AG10803 (cell line): Measurements from ENCODE around the gene ELK1.
"Not testable (repeated sequence)": the region's sequence is repeated elsewhere in the genome, so short reads cannot be mapped to it uniquely, and the experiment has no call there.

Experiments used
- DNase-seq: peaks from one replicate; pipeline ENCODE4 v3.0.0; 2010; ENCODE audit warnings: low read depth
- H3K4me3 ChIP-seq: 2 replicates; pipeline ENCODE4 v1.5.1; 2011; ENCODE audit warnings: mild to moderate bottlenecking, low read length, control low read depth
- CTCF ChIP-seq: conservative IDR thresholded peaks from 2 replicates; pipeline ENCODE4 v1.5.1; 2011; ENCODE audit warnings: mild to moderate bottlenecking, low read length, control low read depth, inconsistent platforms

Gene ELK1

GRCh38 chrX:47674776-47675175, 24.4 kb upstream of the ELK1 start:
- no peak overlapping the region for H3K4me3 ChIP-seq
- peak; percentile 67 for DNase-seq
- TF ChIP-seq CTCF, result no peak

GRCh38 chrX:47665797-47666196, 15.4 kb upstream of the ELK1 start:
- not testable (repeated sequence) for DNase-seq, H3K4me3 ChIP-seq

GRCh38 chrX:47664737-47665136, 14.4 kb upstream of the ELK1 start:
- DNase-seq, result no peak
- H3K4me3 ChIP-seq, result no peak overlapping the region
- TF ChIP-seq CTCF, result no peak

GRCh38 chrX:47662144-47662657, 11.8 kb upstream of the ELK1 start:
- H3K4me3 ChIP-seq, result no peak overlapping the region
- no peak for TF ChIP-seq CTCF
- DNase-seq, result peak; percentile 97

- no peak for TF ChIP-seq CTCF
Observed at GRCh38 chrX:47661539-47661938, 11.2 kb upstream of the ELK1 start.

GRCh38 chrX:47659421-47659726, 9.0 kb upstream of the ELK1 start:
- DNase-seq, result no peak
- peak overlapping the region; percentile 78 for H3K4me3 ChIP-seq

More at GRCh38 chrX:47661539-47661938, 11.2 kb upstream of the ELK1 start:
- DNase-seq, result no peak
- H3K4me3 ChIP-seq, result no peak overlapping the region

GRCh38 chrX:47658684-47659420, 8.5 kb upstream of the ELK1 start, which contains the start of gene UXT:
TSS of gene UXT (minus strand) at chrX:47659180. CDS start at chrX:47658927, 253 bp downstream.
- DNase-seq, result peak; percentile 97
- H3K4me3 ChIP-seq, result peak within 1 kb of the TSS; percentile 78
- no peak for TF ChIP-seq CTCF

More at GRCh38 chrX:47659421-47659726, 9.0 kb upstream of the ELK1 start:
- no peak for TF ChIP-seq CTCF
